Measurements from ENCODE around the gene IL17RD. TPM values are rescaled to one million over a fixed set of nuclear protein-coding genes. Genes with fewer than 3 reads are reported as not detected.
A peak's percentile ranks its signal among the peaks of the same experiment; 100 is the strongest.

The IL17RD gene
- total RNA-seq (0.02 and 0.05 TPM in 2 replicates), polyA plus RNA-seq (not detected in 2 replicates), polyA minus RNA-seq (under 0.01 TPM in 1 of 2 replicates, not detected in the other)
- total RNA-seq (2013): 0.44 TPM

DNA sequence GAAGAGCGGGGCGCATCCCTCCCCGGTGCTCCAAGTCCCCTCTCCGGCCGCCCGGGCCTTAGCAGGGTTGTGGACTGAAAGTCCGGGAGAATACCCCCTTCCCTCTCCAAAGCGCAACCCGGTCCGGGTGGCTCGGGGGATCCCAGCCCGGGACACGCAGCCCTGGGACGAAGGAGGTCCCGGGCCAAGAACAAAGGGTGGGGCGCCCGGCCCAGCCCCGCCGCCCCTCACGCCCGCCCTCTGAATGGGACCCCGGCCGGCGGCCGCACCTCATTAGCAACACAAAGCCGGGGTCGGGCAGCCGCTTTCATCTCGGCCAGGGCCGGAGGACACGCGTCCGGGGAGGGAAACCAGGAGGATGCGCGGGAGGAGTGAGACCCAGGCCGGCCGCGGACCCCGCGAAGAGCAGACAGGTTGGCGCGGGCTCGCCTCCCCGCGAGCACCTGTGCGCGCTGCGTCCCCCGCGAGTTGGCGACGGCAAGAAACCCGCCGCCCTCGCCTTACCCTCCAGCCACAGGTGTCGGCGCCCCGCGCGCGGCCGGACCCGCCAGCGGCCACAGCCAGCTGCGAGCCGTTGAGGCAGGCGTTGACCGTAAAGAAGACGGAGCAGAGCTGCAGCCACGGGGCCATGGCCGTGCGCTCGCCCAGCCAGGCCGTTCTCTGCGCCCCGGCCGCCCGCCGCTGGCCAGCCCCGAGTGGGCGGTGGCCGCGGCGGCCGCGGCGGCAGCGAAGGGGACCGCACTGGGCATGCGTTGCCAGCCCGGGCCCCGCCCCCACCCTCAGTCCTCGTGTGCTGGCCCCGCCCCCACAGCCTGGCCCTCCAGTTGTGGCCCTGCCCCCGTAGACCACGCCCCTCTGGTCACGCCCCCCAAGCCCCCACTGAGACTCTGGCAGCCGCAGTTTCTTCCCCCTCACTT is at the start of gene IL17RD:
Gene IL17RD, minus strand, starts transcription at position 697 of the 917 bp plus-strand sequence. Its CDS starts 67 bp downstream, at position 630.
- Mint-ChIP-seq H3K9me3 (ENCODE audit: insufficient read depth) (no peaks in the 10 kb centered on the region), H3K27ac (peak within 1 kb of the TSS; percentile 42), H3K27me3 (peaks cover 56% of the 10 kb centered on the region), H3K4me3 (peak within 1 kb of the TSS; percentile 89), H3K4me1 (peaks cover 10% of the 10 kb centered on the region)
- Histone ChIP-seq H4K20me1 (ENCODE audit: control insufficient read depth, insufficient read depth, low read length, poor library complexity, severe bottlenecking) (no peaks in the 10 kb centered on the region), H3K27me3 (replicated peaks in 1 of 4; ENCODE audit: control extremely low read depth in 1 of 4, control insufficient read depth in 3 of 4, insufficient read depth in 4 of 4, low read length in 3 of 4) (peaks cover 0 to 77% (median 34%) of the 10 kb centered on the region in 4 experiments), H3K4me3 (ENCODE audit: control extremely low read depth in 1 of 5, extremely low read depth in 1 of 5, insufficient read depth in 1 of 5, low read depth in 2 of 5, low read length in 4 of 5) (peak within 1 kb of the TSS in 4 of 5 experiments; percentile 37 to 64 (median 58)), H3K4me1 (ENCODE audit: control insufficient read depth in 2 of 2, insufficient read depth in 2 of 2, low read length in 2 of 2) (peaks cover 14 to 20% of the 10 kb centered on the region in 2 donors), H3K27ac (ENCODE audit: low read length in 2 of 2) (no peak within 1 kb of the TSS), H3K79me2 (ENCODE audit: control insufficient read depth, insufficient read depth, low read length) (no peaks in the 10 kb centered on the region), H2AFZ (ENCODE audit: insufficient read depth, low read depth, low read length, poor library complexity, severe bottlenecking) (peak within 1 kb of the TSS; percentile 64), H3K9ac (ENCODE audit: low read length) (peak within 1 kb of the TSS; percentile 55), H3K4me2 (replicated peaks; ENCODE audit: low read depth, low read length, poor library complexity, severe bottlenecking) (peak within 1 kb of the TSS; percentile 86), H3K36me3 (replicated peaks in 1 of 2; ENCODE audit: control extremely low read depth in 1 of 2, control insufficient read depth in 1 of 2, extremely low read depth in 1 of 2, insufficient read depth in 2 of 2, low read length in 1 of 2) (no peaks in the 10 kb centered on the region), H3K9me3 (ENCODE audit: control extremely low read depth in 1 of 3, control insufficient read depth in 2 of 3, insufficient read depth in 1 of 3, low read length in 2 of 3) (peaks cover 0 to 4% (median 0%) of the 10 kb centered on the region in 3 donors)
- ATAC-seq (ENCODE audit: low read depth) (peak; percentile 91), DNase-seq (peak; percentile 76)
- intact Hi-C loops (cut with micrococcal nuclease): loop anchor here (2.0 to 10.0 kb wide), 3 partner anchors 392 to 840 kb away; partner anchors contain the start of genes DENND6A, FLNB and PDE12
- WGBS (ENCODE audit: insufficient coverage): 1% methylated on average over 91 of the region's 98 CpGs
- POLR2A ChIA-PET: no interaction called here
- TF ChIP-seq, protein P1, sequence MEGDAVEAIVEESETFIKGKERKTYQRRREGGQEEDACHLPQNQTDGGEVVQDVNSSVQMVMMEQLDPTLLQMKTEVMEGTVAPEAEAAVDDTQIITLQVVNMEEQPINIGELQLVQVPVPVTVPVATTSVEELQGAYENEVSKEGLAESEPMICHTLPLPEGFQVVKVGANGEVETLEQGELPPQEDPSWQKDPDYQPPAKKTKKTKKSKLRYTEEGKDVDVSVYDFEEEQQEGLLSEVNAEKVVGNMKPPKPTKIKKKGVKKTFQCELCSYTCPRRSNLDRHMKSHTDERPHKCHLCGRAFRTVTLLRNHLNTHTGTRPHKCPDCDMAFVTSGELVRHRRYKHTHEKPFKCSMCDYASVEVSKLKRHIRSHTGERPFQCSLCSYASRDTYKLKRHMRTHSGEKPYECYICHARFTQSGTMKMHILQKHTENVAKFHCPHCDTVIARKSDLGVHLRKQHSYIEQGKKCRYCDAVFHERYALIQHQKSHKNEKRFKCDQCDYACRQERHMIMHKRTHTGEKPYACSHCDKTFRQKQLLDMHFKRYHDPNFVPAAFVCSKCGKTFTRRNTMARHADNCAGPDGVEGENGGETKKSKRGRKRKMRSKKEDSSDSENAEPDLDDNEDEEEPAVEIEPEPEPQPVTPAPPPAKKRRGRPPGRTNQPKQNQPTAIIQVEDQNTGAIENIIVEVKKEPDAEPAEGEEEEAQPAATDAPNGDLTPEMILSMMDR (IDR thresholded peaks at IDR 0.05): no peak
- TF ChIP-seq EZH2 (IDR thresholded peaks at IDR 0.05; ENCODE audit: borderline replicate concordance, insufficient read depth, low read depth, low read length, poor library complexity, severe bottlenecking): peak; percentile 58
- CTCF ChIA-PET: interaction anchor here (1.0 to 1.1 kb wide), 2 partner anchors 15 to 462 kb away, joined by 3 read pairs; no protein-coding TSS in a partner anchor

DNA sequence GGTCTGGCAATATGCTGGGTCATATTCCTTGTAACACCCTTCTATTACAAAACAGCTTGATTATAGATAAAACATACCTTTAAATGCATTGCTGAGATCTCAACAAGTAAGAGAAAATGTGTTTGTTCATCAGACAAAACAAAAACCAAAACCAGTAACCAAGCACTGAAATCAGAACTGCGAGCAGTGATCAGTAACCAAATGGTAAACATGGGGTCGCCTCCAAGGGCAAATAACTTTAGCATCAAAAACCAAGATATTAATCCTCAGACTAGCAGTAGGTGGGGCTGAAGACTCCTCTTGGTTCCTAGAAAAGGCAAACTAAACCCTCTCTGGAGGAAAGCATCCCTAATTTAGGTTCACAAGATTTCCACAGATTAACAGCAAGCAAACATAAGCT is 41.3 kb upstream of the IL17RD start:
- no peak overlapping the region for H2AFZ ChIP-seq (ENCODE audit: insufficient read depth, low read depth, low read length, poor library complexity, severe bottlenecking)
- H3K27ac ChIP-seq (ENCODE audit: low read length in 2 of 2): no peak overlapping the region
- no peak overlapping the region for H3K4me3 Mint-ChIP-seq
- H3K4me1 Mint-ChIP-seq: no peaks in the 10 kb centered on the region
- H3K9me3 Mint-ChIP-seq (ENCODE audit: insufficient read depth): no peaks in the 10 kb centered on the region
- H3K27me3 ChIP-seq (replicated peaks in 1 of 4; ENCODE audit: control extremely low read depth in 1 of 4, control insufficient read depth in 3 of 4, insufficient read depth in 4 of 4, low read length in 3 of 4): no peaks in the 10 kb centered on the region
- WGBS (ENCODE audit: insufficient coverage): 80% methylated on average over 1 of the region's 2 CpGs
- no peaks in the 10 kb centered on the region for H3K79me2 ChIP-seq (ENCODE audit: control insufficient read depth, insufficient read depth, low read length)
- H3K9me3 ChIP-seq (ENCODE audit: control extremely low read depth in 1 of 3, control insufficient read depth in 2 of 3, insufficient read depth in 1 of 3, low read length in 2 of 3): no peaks in the 10 kb centered on the region
- H3K27me3 Mint-ChIP-seq: no peaks in the 10 kb centered on the region
- ChIA-PET POLR2A (no interaction called here), CTCF (no interaction called here)
- DNase-seq: no peak
- H3K36me3 ChIP-seq (replicated peaks in 1 of 2; ENCODE audit: control extremely low read depth in 1 of 2, control insufficient read depth in 1 of 2, extremely low read depth in 1 of 2, insufficient read depth in 2 of 2, low read length in 1 of 2): no peaks in the 10 kb centered on the region
- H3K4me3 ChIP-seq (ENCODE audit: control extremely low read depth in 1 of 5, extremely low read depth in 1 of 5, insufficient read depth in 1 of 5, low read depth in 2 of 5, low read length in 4 of 5): no peak overlapping the region
- no peak overlapping the region for H3K4me2 ChIP-seq (replicated peaks; ENCODE audit: low read depth, low read length, poor library complexity, severe bottlenecking)
- H3K27ac Mint-ChIP-seq: no peak overlapping the region
- no peaks in the 10 kb centered on the region for H3K4me1 ChIP-seq (ENCODE audit: control insufficient read depth in 2 of 2, insufficient read depth in 2 of 2, low read length in 2 of 2)
- H3K9ac ChIP-seq (ENCODE audit: low read length): no peak overlapping the region
- intact Hi-C loops (cut with micrococcal nuclease): no loop called here
- TF ChIP-seq EZH2 (IDR thresholded peaks at IDR 0.05; ENCODE audit: borderline replicate concordance, insufficient read depth, low read depth, low read length, poor library complexity, severe bottlenecking): no peak
- TF ChIP-seq, protein P1 (IDR thresholded peaks at IDR 0.05): no peak
- no peaks in the 10 kb centered on the region for H4K20me1 ChIP-seq (ENCODE audit: control insufficient read depth, insufficient read depth, low read length, poor library complexity, severe bottlenecking)
- no peak for ATAC-seq (ENCODE audit: low read depth)

All from B cell (primary cell).